HG03558 (cell line): ENCODE results near the gene SPATA25.
A peak's percentile ranks its signal among the peaks of the same experiment; 100 is the strongest.

Experiments used
- ATAC-seq: cut with Tn5 transposase; IDR thresholded peaks from one replicate; pipeline ENCODE4 v1.9.1; 2021; ENCODE audit warnings: moderate number of reproducible peaks; ENCODE audit not compliant: unreplicated experiment; ENCODE audit errors: extremely low read depth

The SPATA25 gene

GRCh38 chr20:45873409-45874103 lies 13.9 kb downstream of the SPATA25 start:
- ATAC-seq, result no peak

- no peak for ATAC-seq
Measured at GRCh38 chr20:45872626-45873025, 14.8 kb downstream of the SPATA25 start.

- ATAC-seq, result no peak
Measured at GRCh38 chr20:45867819-45868176, 19.6 kb downstream of the SPATA25 start.

GRCh38 chr20:45867136-45867818 lies 20.1 kb downstream of the SPATA25 start:
- ATAC-seq, result no peak

- no peak for ATAC-seq
Measured at GRCh38 chr20:45866454-45866853, 21.0 kb downstream of the SPATA25 start.

- ATAC-seq, result no peak
Measured at GRCh38 chr20:45863543-45864470, 23.6 kb downstream of the SPATA25 start.

- no peak for ATAC-seq
Measured at GRCh38 chr20:45861221-45862075, 26.0 kb downstream of the SPATA25 start.

- no peak for ATAC-seq
Measured at GRCh38 chr20:45860560-45861220, 26.7 kb downstream of the SPATA25 start.

- no peak for ATAC-seq
Measured at GRCh38 chr20:45859916-45860315, 27.5 kb downstream of the SPATA25 start.

GRCh38 chr20:45857882-45858216 lies 29.6 kb downstream of the SPATA25 start:
- peak; percentile 9 for ATAC-seq

GRCh38 chr20:45857114-45857881 lies 30.1 kb downstream of the SPATA25 start, which contains the start of the genes ACOT8 and ZSWIM3:
TSS of gene ACOT8 (minus strand) at chr20:45857392. CDS start at chr20:45857315, 77 bp downstream.
TSS of gene ZSWIM3 (plus strand) at chr20:45857614. CDS start at chr20:45857826, 212 bp downstream.
- peak; percentile 83 for ATAC-seq

GRCh38 chr20:45853484-45853883 lies 33.9 kb downstream of the SPATA25 start:
- ATAC-seq, result no peak

GRCh38 chr20:45852326-45852725 lies 35.1 kb downstream of the SPATA25 start:
- no peak for ATAC-seq

- ATAC-seq, result no peak
Measured at GRCh38 chr20:45851501-45851900, 35.9 kb downstream of the SPATA25 start.

- ATAC-seq, result no peak
Measured at GRCh38 chr20:45850926-45851325, 36.5 kb downstream of the SPATA25 start.

- ATAC-seq, result no peak
Measured at GRCh38 chr20:45850238-45850637, 37.2 kb downstream of the SPATA25 start.

- ATAC-seq, result no peak
Measured at GRCh38 chr20:45848969-45849582, 38.3 kb downstream of the SPATA25 start.

- no peak for ATAC-seq
Measured at GRCh38 chr20:45848421-45848820, 39.0 kb downstream of the SPATA25 start.
